ENCODE results near the gene TMEM170B.

DNA sequence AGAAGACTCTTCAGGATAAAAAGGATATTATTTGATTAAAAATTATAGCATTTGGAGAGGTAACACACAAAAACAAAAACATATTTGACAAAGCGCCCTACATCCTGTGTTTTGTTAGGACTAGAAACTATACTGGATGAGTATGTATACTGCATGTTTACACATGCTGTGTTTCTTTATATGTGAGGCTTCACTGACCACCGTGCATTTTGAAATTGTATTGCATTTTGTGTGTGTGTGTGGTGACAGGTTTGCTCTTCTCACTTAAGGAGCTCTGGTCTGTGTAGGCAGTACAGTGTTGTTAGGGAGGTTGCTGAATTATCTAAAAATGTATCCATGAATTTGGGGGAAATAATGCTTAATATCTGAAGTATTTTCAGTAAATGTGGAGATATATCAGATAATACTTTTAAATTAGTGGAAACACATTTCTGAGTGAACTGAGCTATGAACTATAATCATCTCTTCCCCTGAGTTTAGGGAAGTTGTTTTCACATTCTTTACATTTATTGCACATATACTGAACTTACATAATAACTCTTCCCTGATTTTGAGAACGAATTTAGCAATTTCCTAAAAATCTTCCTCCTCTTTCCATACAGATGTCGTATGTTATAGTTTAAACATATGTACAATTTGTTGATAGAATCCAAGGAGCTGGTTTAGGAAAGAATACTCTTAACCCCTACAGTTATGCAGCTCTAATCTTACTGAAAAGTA is 43.3 kb downstream of the TMEM170B start:
- TF ChIP-seq POLR2A (IDR thresholded peaks at IDR 0.05) (no peak), POLR2AphosphoS5 (IDR thresholded peaks at IDR 0.05) (no peak), EP300 (IDR thresholded peaks at IDR 0.05) (no peak)
- TF ChIP-seq, protein P1, sequence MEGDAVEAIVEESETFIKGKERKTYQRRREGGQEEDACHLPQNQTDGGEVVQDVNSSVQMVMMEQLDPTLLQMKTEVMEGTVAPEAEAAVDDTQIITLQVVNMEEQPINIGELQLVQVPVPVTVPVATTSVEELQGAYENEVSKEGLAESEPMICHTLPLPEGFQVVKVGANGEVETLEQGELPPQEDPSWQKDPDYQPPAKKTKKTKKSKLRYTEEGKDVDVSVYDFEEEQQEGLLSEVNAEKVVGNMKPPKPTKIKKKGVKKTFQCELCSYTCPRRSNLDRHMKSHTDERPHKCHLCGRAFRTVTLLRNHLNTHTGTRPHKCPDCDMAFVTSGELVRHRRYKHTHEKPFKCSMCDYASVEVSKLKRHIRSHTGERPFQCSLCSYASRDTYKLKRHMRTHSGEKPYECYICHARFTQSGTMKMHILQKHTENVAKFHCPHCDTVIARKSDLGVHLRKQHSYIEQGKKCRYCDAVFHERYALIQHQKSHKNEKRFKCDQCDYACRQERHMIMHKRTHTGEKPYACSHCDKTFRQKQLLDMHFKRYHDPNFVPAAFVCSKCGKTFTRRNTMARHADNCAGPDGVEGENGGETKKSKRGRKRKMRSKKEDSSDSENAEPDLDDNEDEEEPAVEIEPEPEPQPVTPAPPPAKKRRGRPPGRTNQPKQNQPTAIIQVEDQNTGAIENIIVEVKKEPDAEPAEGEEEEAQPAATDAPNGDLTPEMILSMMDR (IDR thresholded peaks at IDR 0.05): no peak
